ENCODE measurements around the gene PTPRR. TPM values are rescaled to one million over a fixed set of nuclear protein-coding genes. Genes with fewer than 3 reads are reported as not detected.

PTPRR gene
- total RNA-seq, 4 donors from 2014 or later, result 0.12 to 0.67 (median 0.45) TPM

DNA sequence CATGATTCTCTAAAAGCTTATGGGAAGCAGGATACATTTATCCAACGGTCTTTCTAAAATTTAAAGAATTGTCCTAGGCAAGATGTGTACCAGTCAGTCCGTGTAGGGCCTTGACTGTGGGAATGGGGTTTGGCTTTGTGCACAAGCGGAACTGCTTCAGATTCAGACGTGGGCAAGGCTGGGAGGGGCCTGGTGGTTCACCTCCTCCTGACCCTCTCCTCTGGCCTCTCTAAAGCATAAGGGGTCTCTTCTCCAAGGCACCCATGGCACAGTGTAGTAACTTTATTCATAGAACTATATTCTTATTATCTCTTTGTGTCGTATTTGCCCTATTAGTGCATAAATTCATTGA lies 162.1 kb downstream of the PTPRR start:
- no peak for ATAC-seq
- Histone ChIP-seq H3K9me3 (no peaks in the 10 kb centered on the region), H3K36me3 (no peaks in the 10 kb centered on the region), H3K4me1 (no peaks in the 10 kb centered on the region), H3K4me3 (no peak overlapping the region), H3K27me3 (no peaks in the 10 kb centered on the region), H3K27ac (no peak overlapping the region)
- no peak for TF ChIP-seq POLR2A (IDR thresholded peaks at IDR 0.05)
- TF ChIP-seq, protein P1, sequence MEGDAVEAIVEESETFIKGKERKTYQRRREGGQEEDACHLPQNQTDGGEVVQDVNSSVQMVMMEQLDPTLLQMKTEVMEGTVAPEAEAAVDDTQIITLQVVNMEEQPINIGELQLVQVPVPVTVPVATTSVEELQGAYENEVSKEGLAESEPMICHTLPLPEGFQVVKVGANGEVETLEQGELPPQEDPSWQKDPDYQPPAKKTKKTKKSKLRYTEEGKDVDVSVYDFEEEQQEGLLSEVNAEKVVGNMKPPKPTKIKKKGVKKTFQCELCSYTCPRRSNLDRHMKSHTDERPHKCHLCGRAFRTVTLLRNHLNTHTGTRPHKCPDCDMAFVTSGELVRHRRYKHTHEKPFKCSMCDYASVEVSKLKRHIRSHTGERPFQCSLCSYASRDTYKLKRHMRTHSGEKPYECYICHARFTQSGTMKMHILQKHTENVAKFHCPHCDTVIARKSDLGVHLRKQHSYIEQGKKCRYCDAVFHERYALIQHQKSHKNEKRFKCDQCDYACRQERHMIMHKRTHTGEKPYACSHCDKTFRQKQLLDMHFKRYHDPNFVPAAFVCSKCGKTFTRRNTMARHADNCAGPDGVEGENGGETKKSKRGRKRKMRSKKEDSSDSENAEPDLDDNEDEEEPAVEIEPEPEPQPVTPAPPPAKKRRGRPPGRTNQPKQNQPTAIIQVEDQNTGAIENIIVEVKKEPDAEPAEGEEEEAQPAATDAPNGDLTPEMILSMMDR (IDR thresholded peaks at IDR 0.05), result no peak
- WGBS, 2 donors (ENCODE audit: low coverage in 1 of 2), result 63 to 85% methylated on average over 2 to 5 of the region's 5 CpGs

DNA sequence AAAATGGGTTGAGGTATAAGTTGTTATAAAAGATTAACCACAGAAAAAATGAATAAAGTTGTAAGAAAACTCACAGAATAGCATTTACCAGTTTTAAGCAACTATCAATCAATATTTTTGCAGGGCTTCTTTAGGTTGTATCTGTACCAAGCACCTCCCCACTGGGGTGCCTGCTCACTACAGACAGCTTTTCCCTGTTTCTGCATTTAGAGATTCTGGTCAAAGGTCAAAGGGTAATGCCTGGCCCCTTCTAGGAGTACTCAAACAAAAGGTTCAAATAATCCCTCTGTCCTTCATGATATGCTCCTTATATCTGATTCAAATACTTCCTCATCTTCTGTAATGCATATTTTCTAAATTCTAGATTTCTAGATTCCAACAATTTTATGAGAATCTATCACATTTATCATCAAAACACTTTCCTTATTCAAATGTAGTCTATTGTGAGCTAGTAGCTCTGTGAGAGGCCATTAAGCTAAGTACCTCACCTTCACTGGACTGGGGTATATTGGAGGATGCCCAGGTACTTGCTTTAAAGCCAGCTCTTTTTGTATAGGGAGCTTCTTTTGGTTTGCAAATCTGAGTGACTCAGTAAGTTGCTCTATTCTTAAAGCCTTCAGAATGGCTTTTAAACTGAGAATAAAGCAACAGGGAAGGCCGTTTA lies 162.6 kb downstream of the PTPRR start:
- Histone ChIP-seq H3K4me1 (no peaks in the 10 kb centered on the region), H3K27me3 (no peaks in the 10 kb centered on the region), H3K36me3 (no peaks in the 10 kb centered on the region), H3K27ac (no peak overlapping the region), H3K9me3 (no peaks in the 10 kb centered on the region), H3K4me3 (no peak overlapping the region)
- ATAC-seq, result no peak
- no peak for TF ChIP-seq EP300 (IDR thresholded peaks at IDR 0.05)
- no peak for TF ChIP-seq POLR2A (IDR thresholded peaks at IDR 0.05)
- TF ChIP-seq, protein P1 (IDR thresholded peaks at IDR 0.05), result no peak
- TF ChIP-seq POLR2AphosphoS5 (IDR thresholded peaks at IDR 0.05), result no peak
- WGBS, 2 donors (ENCODE audit: low coverage in 1 of 2), result 42 to 60% methylated on average over 1 of the region's 1 CpG

DNA sequence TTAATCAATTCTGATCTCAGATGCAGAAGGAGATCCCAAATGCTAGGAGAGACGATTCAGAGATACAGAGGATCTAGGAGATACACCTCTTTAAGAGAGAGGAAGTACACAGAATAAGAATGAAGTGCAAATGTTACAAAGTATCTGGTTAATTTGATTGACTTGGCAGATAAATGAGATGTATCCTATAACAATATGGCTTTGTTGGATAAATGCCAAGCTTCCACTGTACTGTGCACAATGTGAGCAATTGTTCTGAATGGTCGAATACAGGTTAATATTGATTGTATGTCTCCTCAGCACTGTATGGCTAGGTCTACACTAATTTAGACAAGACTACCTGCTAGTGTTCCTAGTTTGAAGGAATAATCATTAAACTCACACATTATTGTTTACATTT lies 163.7 kb downstream of the PTPRR start:
- no peaks in the 10 kb centered on the region for H3K9me3 ChIP-seq
- no peak for TF ChIP-seq POLR2AphosphoS5 (IDR thresholded peaks at IDR 0.05)
- no peak for TF ChIP-seq EP300 (IDR thresholded peaks at IDR 0.05)
- TF ChIP-seq, protein P1 (IDR thresholded peaks at IDR 0.05), result no peak
- TF ChIP-seq POLR2A (IDR thresholded peaks at IDR 0.05), result no peak
- H3K36me3 ChIP-seq, result no peaks in the 10 kb centered on the region
- no peak overlapping the region for H3K4me3 ChIP-seq
- H3K4me1 ChIP-seq, result no peaks in the 10 kb centered on the region
- ATAC-seq, result no peak
- WGBS, 2 donors (ENCODE audit: low coverage in 1 of 2), result 25 to 43% methylated on average over 2 of the region's 2 CpGs
- H3K27me3 ChIP-seq, result peaks cover 6% of the 10 kb centered on the region
- no peak overlapping the region for H3K27ac ChIP-seq

DNA sequence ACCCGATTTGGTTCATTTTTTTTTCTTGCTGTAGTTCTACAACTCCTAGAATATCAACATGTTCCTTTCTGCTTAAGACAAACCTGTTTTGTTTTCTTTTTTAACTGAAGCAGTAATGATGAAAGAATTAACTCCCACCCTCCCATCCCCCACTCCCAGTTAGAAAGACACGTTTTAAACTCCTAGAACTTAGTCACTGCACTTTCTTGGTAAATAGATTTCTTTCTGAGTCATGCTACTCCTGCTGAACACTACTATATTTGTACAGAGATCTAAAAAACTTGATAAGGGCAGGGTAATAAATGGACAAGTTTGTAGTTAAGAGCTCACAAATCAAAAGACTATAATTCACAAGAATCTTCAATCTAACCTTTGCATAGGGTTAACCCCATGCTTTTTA lies 164.4 kb downstream of the PTPRR start:
- Histone ChIP-seq H3K9me3 (no peaks in the 10 kb centered on the region), H3K4me3 (no peak overlapping the region), H3K4me1 (no peaks in the 10 kb centered on the region), H3K27me3 (peaks cover 6% of the 10 kb centered on the region), H3K36me3 (no peaks in the 10 kb centered on the region), H3K27ac (no peak overlapping the region)
- no peak for TF ChIP-seq POLR2A (IDR thresholded peaks at IDR 0.05)
- no peak for TF ChIP-seq POLR2AphosphoS5 (IDR thresholded peaks at IDR 0.05)
- TF ChIP-seq, protein P1 (IDR thresholded peaks at IDR 0.05), result no peak
- no peak for TF ChIP-seq EP300 (IDR thresholded peaks at IDR 0.05)
- no peak for ATAC-seq
- WGBS, 2 donors (ENCODE audit: low coverage in 1 of 2), result 25 to 37% methylated on average over 2 of the region's 2 CpGs

DNA sequence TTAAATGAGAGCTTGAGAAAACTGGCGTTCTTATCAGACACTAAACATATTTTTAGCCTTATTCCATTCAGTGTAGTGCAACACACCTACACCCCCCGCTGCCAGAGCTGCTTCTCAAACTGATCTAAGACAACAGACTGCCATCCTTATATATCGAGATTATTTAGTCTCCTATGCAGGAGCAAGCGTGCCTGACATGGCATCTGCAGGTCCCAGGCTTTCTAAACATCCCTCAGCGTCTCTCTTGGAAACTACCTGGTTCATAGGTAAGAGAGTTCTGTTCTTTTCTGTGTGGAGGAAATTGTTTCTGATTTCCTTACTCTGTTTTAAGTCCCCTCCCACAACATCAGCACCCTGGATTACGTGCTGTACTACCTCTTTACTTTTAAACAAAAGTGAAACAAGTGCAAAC lies 166.2 kb downstream of the PTPRR start:
- no peak overlapping the region for H3K4me3 ChIP-seq
- WGBS, 2 donors (ENCODE audit: low coverage in 1 of 2), result 60 to 78% methylated on average over 6 of the region's 6 CpGs
- TF ChIP-seq, protein P1 (IDR thresholded peaks at IDR 0.05), result no peak

More for the DNA sequence above, 166.2 kb downstream of the PTPRR start:
- no peaks in the 10 kb centered on the region for H3K4me1 ChIP-seq
- no peak overlapping the region for H3K27ac ChIP-seq
- peaks cover 12% of the 10 kb centered on the region for H3K27me3 ChIP-seq
- no peaks in the 10 kb centered on the region for H3K9me3 ChIP-seq
- H3K36me3 ChIP-seq, result no peaks in the 10 kb centered on the region
- ATAC-seq, result no peak

Data from gastroesophageal sphincter (tissue), 4 donors.